ENCODE measurements around the gene PLEKHG3. TPM values are rescaled to one million over a fixed set of nuclear protein-coding genes. Genes with fewer than 3 reads are reported as not detected.

The PLEKHG3 gene
- total and polyA plus RNA-seq, 10 of the 15 experiments (the other 5 are each of a cell fraction or from before 2014, with no cell fraction given): 0.03 to 0.73 (median 0.07) TPM; not detected in 5

- no peak for TF ChIP-seq POLR2AphosphoS5 (IDR thresholded peaks at IDR 0.05; ENCODE audit: low read length)
Measured at GRCh38 chr14:64695071-64695470, 9.2 kb upstream of the PLEKHG3 start (continued).

GRCh38 chr14:64696355-64696857 lies 7.8 kb upstream of the PLEKHG3 start:
- FAIRE-seq (no peak), ATAC-seq (no peak), DNase-seq (ENCODE audit: low read depth, low spot score) (no peak)
- Histone ChIP-seq H3K27me3 (replicated peaks in 1 of 2; ENCODE audit: control insufficient read depth in 2 of 2, insufficient read depth in 2 of 2, low read length in 1 of 2) (peaks cover 2 to 7% of the 10 kb centered on the region in 2 experiments; a peak in 3 of 4 replicates), H3K4me3 (no peak overlapping the region), H2AFZ (ENCODE audit: control insufficient read depth, low read depth, low read length) (no peak overlapping the region), H4K20me1 (ENCODE audit: control insufficient read depth, insufficient read depth) (no peaks in the 10 kb centered on the region), H3K79me2 (ENCODE audit: control insufficient read depth, insufficient read depth, low read length) (no peaks in the 10 kb centered on the region), H3K4me2 (ENCODE audit: control insufficient read depth, insufficient read depth) (no peak overlapping the region), H3K9me3 (replicated peaks; ENCODE audit: control insufficient read depth, insufficient read depth, low read length) (no peaks in the 10 kb centered on the region), H3K27ac (ENCODE audit: control insufficient read depth, insufficient read depth) (no peak overlapping the region), H3K36me3 (ENCODE audit: control insufficient read depth in 2 of 2, insufficient read depth in 2 of 2, low read length in 1 of 2) (no peaks in the 10 kb centered on the region), H3K9ac (ENCODE audit: control insufficient read depth, insufficient read depth, low read length) (no peak overlapping the region), H3K4me1 (ENCODE audit: control insufficient read depth, insufficient read depth, low read length) (no peaks in the 10 kb centered on the region)
- no TSS peak for BruUV-seq (replicated peaks)
- ChIA-PET CTCF (interaction anchor here (0.8 to 0.9 kb wide), 2 partner anchors 11 to 68 kb away, joined by 3 to 4 read pairs; no protein-coding TSS in a partner anchor), RAD21 (ENCODE audit: unreplicated experiment) (interaction anchor here (1.1 to 1.2 kb wide), 2 partner anchors 22 to 24 kb away, joined by 3 read pairs; no protein-coding TSS in a partner anchor), POLR2A (interaction anchor here (0.6 kb wide), 1 partner anchor 161 kb away, joined by 4 read pairs; no protein-coding TSS in a partner anchor), SMC1A (ENCODE audit: uncharacterized antibody, unreplicated experiment) (interaction anchor here (0.7 kb wide), 1 partner anchor 8 kb away, joined by 3 read pairs; no protein-coding TSS in a partner anchor)
- TF ChIP-seq PKNOX1 (IDR thresholded peaks at IDR 0.05): no peak
- no peak for TF ChIP-seq ZNF622 (IDR thresholded peaks at IDR 0.05)
- TF ChIP-seq BCL3 (IDR thresholded peaks at IDR 0.05; ENCODE audit: borderline replicate concordance, insufficient read depth, low read depth, low read length, poor library complexity, severe bottlenecking): no peak
- TF ChIP-seq NFYA (IDR thresholded peaks at IDR 0.05; ENCODE audit: borderline replicate concordance, low read depth, low read length): no peak
- no peak for TF ChIP-seq ZNF384 (IDR thresholded peaks at IDR 0.05; ENCODE audit: borderline replicate concordance, low read depth, low read length)
- no peak for TF ChIP-seq ZNF207 (IDR thresholded peaks at IDR 0.05; ENCODE audit: borderline replicate concordance)
- TF ChIP-seq TCF3 (IDR thresholded peaks at IDR 0.05; ENCODE audit: borderline replicate concordance, insufficient read depth, low read depth, low read length): no peak
- no peak for TF ChIP-seq BRCA1 (IDR thresholded peaks at IDR 0.05; ENCODE audit: low read depth, low read length)
- no peak for TF ChIP-seq SP1 (IDR thresholded peaks at IDR 0.05; ENCODE audit: low read depth, low read length)
- TF ChIP-seq SIN3A (IDR thresholded peaks at IDR 0.05; ENCODE audit: low read depth, low read length): no peak
- TF ChIP-seq E2F8 (IDR thresholded peaks at IDR 0.05; ENCODE audit: low read depth, partially characterized antibody): no peak
- no peak for TF ChIP-seq TARDBP (IDR thresholded peaks at IDR 0.05; ENCODE audit: borderline replicate concordance)
- TF ChIP-seq KDM1A (IDR thresholded peaks at IDR 0.05; ENCODE audit: borderline replicate concordance): no peak
- 38% methylated on average over 4 of the region's 4 CpGs for WGBS (ENCODE audit: insufficient coverage, insufficient replicate concordance, low lambda C conversion rate, missing lambda C conversion rate)
- in situ Hi-C loops (cut with MboI): no loop called here
- intact Hi-C loops (cut with micrococcal nuclease; ENCODE audit: unreplicated experiment): no loop called here
